C4-2B (cell line): ENCODE measurements around the gene HSD11B1L.

Experiments
- H3K27ac ChIP-seq: fragments of 450-650 bp; 2 replicates; pipeline ENCODE4 v1.5.1; 2017
- ZFX ChIP-seq: fragments of 450-650 bp; IDR thresholded peaks from 2 replicates; pipeline ENCODE4 v1.6.1; 2017
- TF ChIP-seq, protein P1 (sequence below): fragments of 450-650 bp; conservative IDR thresholded peaks from 2 replicates; pipeline ENCODE4 v1.5.1; 2017; ENCODE audit warnings: mild to moderate bottlenecking

HSD11B1L gene

DNA sequence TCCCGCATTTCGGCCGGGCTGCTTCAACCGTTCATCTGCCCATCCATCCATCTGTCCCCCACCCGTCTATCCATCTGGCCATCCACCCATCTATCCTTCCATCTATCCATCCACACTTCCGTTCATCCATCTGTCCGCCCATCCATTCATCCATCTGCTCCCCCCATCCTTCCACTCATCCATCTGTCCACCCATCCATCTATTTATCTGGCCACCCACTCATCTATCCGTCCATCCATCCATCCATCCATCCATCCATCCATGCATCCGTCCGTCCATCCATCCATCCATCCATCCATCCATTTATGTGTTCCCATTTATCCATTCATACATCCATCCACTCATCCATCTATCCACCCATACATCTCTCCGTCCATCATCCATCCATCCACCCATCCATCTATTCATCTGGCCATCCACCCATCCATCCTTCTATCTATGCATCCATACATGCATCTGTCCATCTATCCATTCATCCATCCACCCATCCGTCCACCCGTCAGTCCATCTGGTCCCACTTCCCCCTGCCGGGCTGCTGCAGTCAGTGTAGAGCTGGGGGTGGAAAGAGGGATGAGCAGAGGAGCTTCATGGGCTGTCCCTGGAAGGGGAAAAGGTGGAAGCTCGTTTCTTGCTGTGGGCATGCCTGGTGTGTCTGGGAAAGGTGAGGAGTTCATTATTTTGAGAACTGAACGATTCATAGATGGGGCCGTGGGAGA lies 722 bp downstream of the HSD11B1L start:
- no peak overlapping the region; the same call in 1 of the 2 replicates for H3K27ac ChIP-seq
- TF ChIP-seq, protein P1, sequence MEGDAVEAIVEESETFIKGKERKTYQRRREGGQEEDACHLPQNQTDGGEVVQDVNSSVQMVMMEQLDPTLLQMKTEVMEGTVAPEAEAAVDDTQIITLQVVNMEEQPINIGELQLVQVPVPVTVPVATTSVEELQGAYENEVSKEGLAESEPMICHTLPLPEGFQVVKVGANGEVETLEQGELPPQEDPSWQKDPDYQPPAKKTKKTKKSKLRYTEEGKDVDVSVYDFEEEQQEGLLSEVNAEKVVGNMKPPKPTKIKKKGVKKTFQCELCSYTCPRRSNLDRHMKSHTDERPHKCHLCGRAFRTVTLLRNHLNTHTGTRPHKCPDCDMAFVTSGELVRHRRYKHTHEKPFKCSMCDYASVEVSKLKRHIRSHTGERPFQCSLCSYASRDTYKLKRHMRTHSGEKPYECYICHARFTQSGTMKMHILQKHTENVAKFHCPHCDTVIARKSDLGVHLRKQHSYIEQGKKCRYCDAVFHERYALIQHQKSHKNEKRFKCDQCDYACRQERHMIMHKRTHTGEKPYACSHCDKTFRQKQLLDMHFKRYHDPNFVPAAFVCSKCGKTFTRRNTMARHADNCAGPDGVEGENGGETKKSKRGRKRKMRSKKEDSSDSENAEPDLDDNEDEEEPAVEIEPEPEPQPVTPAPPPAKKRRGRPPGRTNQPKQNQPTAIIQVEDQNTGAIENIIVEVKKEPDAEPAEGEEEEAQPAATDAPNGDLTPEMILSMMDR = no peak
- no peak for TF ChIP-seq ZFX

DNA sequence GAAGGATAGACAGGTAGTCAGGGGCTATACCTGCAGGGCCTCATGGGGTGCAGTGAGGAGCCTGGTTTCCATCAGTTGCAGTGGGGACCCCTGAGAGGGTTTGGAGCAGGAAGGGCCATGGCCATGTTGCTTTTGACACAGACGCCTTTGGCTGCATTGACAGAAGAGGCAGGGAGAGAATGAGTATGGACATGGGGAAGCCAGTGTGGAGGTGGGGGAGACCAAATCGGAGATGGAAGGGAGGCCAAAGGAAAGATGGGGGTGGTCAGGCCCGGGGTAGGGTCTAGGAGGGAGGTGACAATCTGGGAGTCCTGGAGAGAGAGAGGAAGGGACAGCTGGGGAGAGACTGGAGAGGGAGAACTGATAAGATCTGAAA lies 1.3 kb downstream of the HSD11B1L start:
- no peak overlapping the region for H3K27ac ChIP-seq
- TF ChIP-seq, protein P1 = no peak
- no peak for TF ChIP-seq ZFX

DNA sequence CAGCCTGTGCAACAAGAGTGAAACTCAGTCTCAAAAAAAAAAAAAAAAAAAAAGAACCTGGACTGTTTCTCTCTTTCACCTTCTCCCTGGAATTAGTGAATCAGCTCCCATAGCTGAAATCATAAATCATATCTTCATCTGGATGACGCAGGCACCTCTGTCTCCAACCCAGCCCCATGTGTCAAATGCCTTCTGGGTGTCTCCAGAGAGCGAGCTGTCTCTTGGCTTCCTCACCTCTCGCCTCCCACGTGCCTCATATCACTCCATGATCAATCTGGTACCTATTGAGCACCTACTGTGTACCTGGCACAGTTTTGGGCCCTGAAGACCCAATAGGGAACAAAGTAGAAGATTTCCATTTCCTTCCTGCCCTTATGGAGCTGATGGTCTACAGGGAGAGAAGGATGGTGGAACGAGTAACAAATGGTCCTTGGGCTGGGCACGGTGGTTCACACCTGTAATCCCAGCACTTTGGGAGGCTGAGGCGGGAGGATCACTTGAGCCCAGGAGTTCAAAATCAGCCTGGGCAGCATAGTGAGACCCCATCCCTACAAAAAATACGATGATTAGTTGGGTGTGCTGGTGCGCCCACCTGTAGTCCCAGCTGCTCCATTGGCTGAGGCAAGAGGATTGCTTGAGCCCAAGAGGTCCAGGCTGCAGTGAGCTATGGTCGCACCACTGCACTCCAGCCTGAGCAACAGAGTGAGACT lies 2.5 kb downstream of the HSD11B1L start:
- TF ChIP-seq, protein P1 = no peak
- no peak for TF ChIP-seq ZFX
- H3K27ac ChIP-seq = no peak overlapping the region

DNA sequence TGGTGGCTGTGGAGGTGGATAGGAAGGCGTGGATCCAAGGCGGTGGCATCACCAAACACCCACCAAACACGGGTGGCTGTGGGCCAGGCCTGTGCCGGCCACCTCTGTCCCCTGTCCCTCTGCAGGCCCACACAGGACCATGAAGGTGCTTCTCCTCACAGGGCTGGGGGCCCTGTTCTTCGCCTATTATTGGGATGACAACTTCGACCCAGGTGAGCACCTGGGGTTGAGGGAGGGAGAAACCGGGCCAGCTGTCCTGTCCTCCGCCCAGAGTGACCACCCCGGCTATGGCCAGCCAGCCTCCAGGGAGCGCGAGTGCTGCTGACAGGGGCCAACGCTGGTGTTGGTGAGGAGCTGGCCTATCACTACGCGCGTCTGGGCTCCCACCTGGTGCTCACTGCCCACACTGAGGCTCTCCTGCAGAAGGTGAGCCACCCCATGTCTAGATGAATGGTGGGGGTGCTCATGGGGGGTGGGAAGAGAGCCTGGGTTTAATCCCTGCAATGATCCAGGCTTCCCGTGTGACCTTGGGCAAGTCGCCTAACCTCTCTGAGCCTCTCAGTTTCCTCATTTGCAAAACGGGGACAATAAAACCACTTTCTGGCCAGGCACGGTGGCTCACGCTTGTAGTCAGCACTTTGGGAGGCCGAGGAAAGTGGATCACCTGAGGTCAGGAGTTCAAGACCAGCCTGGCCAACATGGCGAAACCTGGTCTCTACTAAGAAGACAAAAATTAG lies 4.0 kb downstream of the HSD11B1L start:
- no peak for TF ChIP-seq ZFX
- TF ChIP-seq, protein P1 = no peak
- no peak overlapping the region for H3K27ac ChIP-seq

DNA sequence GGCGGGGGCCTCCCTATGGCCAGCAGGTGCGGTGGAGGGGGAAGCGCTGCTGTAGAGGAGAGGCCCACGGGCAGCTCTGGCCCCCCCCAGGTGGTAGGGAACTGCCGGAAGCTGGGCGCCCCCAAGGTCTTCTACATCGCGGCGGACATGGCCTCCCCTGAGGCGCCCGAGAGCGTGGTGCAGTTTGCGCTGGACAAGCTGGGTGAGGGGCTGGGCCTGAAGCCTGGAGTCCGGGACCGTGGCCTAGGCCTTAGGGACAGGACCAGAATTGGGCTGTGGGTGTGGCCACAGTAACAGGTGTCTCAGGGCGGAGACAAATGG lies 5.5 kb downstream of the HSD11B1L start:
- peak overlapping the region; percentile 67 for H3K27ac ChIP-seq

DNA sequence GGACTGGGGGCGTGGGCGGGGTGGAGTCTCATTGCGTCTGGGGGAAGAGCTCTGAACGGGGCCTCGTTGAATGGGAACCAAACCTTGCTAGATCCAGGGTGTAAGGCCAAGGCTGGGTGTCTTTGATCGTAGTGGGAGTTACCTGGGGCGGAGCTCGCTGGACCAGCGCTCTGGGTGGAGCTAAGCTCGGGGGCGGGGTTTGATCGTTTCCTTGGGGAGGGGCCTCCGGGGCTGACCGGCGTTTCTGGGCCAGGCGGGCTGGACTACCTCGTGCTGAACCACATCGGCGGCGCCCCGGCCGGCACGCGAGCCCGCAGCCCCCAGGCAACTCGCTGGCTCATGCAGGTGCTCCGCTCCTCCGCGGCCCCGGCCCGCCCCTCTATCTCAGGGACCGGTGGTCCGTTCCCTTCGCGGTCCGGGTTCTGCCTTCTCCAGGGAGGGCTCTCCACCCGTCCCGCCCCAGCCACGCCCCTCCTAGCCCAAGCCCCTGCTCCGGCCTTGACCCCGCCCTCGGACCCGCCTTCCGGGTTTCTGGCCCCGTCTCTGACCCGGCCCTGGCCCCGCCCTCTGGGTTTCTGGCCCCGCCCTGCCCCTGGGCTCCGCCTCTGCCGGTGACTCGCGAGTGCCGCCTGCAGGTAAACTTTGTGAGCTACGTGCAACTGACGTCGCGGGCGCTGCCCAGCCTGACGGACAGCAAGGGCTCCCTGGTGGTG lies 6.0 kb downstream of the HSD11B1L start:
- no peak for TF ChIP-seq ZFX
- TF ChIP-seq, protein P1 = peak; percentile 98
- peak overlapping the region; percentile 67 for H3K27ac ChIP-seq

More for the DNA sequence above, 5.5 kb downstream of the HSD11B1L start:
- TF ChIP-seq ZFX = peak; percentile 27; the same call in 1 of the 2 replicates
- TF ChIP-seq, protein P1 = no peak
